GM13976 (cell line): ENCODE data around the gene CEP104.

ENCODE experiments used
- DNase-seq: peaks from one replicate; pipeline ENCODE4 v3.0.0; 2012; ENCODE audit warnings: low spot score
- in situ Hi-C: fragments of 300-500 bp; cut with MboI; formaldehyde crosslinking; loops from one replicate; pipeline ENCODE4 v1.12.0; 2022; ENCODE audit warnings: low sequenced_read_pairs, mixed read lengths, inconsistent platforms; ENCODE audit not compliant: unreplicated experiment
- TF ChIP-seq, protein P1 (sequence below): IDR thresholded peaks from 2 replicates; pipeline ENCODE4 v1.5.1; 2012; ENCODE audit warnings: borderline replicate concordance, mild to moderate bottlenecking; ENCODE audit not compliant: insufficient read depth; ENCODE audit errors: extremely low read depth, missing control alignments, control extremely low read depth

Gene CEP104

DNA sequence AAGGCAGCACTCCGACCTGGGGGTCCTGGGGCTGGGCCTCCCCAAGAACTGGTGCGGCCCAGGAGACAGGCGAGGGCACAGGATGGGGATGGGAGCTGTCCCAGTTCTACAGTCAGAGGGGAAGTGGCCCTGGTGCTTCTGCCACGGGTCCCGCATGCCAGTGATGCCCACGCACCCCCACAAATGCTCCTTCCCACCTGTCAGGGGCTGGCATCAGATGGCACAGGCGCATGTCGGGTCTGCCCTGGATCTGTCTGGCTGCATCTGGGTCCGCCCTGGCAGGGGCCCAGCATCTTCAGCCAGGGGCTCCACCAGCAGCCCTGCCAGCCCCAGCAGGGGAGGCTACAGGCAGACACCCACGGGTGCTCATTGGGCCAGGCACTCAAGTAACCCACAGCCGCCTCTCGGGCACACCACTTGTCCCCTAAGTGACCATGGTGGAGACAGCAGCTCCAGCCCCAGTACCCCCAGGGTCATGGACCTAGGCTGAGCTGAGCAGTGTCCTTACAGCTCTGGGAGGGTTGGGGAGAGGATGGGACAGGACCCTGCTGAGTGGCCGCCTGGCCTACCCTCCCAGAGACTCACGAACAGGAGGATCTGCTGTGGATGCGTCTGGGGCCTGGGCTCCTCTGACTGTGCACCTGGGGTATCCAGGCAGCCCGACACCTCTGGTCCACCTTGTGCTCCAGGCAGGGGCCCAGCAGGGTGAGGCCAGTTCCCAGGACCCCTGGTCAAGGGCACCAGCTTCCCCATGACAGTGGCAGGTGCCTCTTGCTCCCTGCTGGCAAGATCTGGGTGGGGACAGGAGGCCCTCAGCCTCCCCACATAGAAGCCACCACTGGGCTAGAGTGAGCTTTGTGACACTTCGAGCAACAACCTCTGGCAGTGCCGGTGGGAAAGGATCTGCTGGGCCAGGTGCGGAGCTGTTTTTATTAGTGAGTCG, 79.1 kb downstream of the CEP104 start:
- in situ Hi-C loops = no loop called here
- no peak for DNase-seq
- TF ChIP-seq, protein P1, sequence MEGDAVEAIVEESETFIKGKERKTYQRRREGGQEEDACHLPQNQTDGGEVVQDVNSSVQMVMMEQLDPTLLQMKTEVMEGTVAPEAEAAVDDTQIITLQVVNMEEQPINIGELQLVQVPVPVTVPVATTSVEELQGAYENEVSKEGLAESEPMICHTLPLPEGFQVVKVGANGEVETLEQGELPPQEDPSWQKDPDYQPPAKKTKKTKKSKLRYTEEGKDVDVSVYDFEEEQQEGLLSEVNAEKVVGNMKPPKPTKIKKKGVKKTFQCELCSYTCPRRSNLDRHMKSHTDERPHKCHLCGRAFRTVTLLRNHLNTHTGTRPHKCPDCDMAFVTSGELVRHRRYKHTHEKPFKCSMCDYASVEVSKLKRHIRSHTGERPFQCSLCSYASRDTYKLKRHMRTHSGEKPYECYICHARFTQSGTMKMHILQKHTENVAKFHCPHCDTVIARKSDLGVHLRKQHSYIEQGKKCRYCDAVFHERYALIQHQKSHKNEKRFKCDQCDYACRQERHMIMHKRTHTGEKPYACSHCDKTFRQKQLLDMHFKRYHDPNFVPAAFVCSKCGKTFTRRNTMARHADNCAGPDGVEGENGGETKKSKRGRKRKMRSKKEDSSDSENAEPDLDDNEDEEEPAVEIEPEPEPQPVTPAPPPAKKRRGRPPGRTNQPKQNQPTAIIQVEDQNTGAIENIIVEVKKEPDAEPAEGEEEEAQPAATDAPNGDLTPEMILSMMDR = no peak

DNA sequence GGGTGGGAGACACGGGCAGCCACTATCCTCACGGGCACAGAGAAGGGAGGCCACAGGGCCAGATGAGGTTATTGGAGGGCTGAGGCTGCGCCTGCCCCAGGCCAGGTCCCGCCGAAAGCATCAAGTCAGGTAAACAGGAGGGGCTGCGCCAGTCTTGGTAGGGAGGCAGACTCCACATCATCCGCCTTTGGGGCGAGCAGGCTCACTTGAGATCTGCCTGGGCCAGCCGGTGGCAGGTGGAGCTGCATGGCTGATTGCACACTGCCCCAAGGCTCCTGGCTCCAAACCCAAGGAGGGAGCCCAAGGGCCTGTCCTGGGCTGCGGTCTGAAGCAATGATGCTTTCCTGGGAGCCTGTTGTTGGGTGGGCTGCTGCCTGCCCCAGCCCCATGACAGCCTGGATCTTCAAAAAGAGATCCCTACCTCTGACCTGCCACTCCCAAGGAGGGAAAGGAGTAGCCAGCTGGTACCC, 79.9 kb downstream of the CEP104 start:
- DNase-seq = no peak
- in situ Hi-C loops = no loop called here
- TF ChIP-seq, protein P1 = no peak

DNA sequence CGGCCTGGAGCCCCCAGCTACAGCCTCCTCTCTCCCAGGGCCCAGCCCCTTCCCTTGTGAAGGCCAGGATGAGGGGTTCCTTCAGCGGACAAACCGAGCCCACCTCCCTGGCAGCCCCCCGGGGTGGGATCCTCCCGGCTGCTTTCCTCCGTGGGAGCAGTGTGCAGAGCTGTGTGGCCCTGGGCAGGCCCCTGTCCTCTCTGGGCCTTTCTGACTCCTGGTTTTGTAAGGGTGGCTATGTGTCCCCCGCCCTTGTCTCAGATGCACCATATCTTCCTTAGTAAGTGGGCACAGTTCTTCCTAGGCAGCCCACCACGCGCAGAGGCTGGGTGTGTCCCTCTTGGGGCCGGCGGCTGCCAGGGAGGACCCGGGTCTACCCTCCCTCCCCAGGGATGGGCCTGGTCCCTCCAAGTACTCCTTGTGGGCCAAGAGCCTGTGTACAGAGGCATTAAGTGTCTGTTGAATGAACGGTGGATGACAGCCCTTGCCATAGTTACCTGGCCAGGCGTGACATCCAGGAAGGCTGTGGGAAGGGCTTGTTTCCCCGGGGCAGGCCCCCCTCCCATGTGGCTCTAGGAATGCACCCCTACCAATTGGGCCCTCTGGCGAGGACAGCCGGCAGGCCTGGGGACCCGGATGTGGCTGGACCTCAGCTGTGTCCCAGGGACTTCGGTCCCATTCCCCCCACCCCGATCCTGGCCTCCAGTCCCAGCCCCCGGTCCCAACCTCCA, 80.6 kb downstream of the CEP104 start:
- in situ Hi-C loops = no loop called here
- no peak for DNase-seq
- TF ChIP-seq, protein P1 = no peak

DNA sequence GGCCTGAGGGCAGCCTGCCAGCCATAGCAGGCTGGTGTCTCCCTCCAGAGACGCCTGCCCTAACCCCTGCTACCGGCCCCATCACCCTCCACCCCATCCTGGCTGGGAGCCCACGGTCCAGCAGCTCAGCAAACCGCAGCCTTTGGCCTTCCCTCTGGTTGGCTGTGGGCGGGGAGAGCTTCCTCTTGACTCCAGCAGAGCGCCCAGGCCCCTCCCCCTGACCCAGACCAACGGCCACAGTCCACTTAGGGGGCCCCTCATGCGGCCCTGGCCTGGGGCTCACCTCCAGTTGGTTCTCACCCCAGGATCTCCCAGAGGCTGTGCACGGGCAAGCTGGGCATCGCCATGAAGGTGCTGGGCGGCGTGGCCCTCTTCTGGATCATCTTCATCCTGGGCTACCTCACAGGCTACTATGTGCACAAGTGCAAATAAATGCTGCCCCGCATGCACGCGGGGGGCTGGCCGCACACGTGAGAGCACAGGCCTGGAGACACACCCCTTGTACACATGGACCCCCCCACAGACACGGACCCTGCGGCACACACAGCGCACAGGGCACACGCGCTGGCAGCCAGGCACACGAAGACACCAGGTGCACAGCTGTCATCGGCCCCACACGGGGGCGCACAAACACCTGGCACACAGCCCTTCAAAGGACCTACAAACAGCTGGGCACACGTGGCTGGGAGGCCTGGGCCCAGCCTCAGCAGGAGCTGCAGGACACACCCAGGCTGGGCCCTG, 81.4 kb downstream of the CEP104 start:
- in situ Hi-C loops = no loop called here
- DNase-seq = peak; percentile 84
- TF ChIP-seq, protein P1 = peak; percentile 42

DNA sequence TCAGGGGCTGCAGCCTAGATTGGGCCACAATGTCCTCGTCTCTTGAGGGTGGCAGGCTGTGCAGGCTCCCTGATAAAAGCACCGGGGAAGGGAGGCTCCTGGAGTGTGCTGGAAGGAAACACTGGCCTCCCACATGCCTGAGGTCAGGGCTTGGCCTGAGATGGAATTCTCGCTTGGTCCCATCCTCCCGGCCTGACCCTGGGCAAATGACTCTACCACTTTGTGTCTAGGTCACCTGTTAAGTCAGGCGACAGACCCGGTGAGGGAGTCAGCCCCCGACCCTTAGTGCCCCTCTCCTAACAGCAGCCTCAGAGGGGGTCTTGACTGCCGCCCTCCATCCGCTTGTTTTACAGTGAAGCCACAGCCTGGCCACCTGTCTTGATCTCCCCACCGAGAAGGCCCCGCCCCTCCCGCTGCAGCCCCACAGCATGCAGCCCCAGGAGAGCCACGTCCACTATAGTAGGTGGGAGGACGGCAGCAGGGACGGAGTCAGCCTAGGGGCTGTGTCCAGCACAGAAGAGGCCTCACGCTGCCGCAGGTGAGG, 82.0 kb downstream of the CEP104 start:
- no peak for DNase-seq
- in situ Hi-C loops = no loop called here
- TF ChIP-seq, protein P1 = no peak
